Measurements from ENCODE around the gene MRPS7. TPM values are rescaled to one million over a fixed set of nuclear protein-coding genes. Genes with fewer than 3 reads are reported as not detected.

The MRPS7 gene
- total RNA-seq, 1 experiment from 2014 or later, result 94.7 TPM

- no peak for TF ChIP-seq ZNF425 (CRISPR knock-in tag; conservative IDR thresholded peaks at IDR 0.05)
These were observed 40.0 kb downstream of the MRPS7 start (continued) for GRCh38 chr17:75301502-75302206.

GRCh38 chr17:75307957-75308731 is 46.5 kb downstream of the MRPS7 start:
- Mint-ChIP-seq H3K27me3 (ENCODE audit: low read depth) (no peaks in the 10 kb centered on the region), H3K4me1 (0 out of 2 replicates have a peak, but pooled peaks cover 5% of the 10 kb centered on the region), H3K27ac (peak overlapping the region; percentile 25), H3K4me3 (no peak overlapping the region), H3K9me3 (no peaks in the 10 kb centered on the region), H3K36me3 (no peaks in the 10 kb centered on the region)
- CTCF ChIA-PET, result interaction anchor here (0.8 to 1.2 kb wide), 3 partner anchors 15 to 37 kb away, joined by 3 to 4 read pairs (median 4); partner anchors contain the start of genes MIF4GD and SLC25A19
- ATAC-seq, result no peak
- no peak for DNase-seq (ENCODE audit: low spot score)
- POLR2A ChIA-PET, result interaction anchor here (0.6 to 1.2 kb wide), 4 partner anchors 12 to 97 kb away, joined by 3 to 8 read pairs (median 4); partner anchors contain the start of genes GRB2 and SLC25A19
- TF ChIP-seq CBFB (CRISPR knock-in tag; IDR thresholded peaks at IDR 0.05; ENCODE audit: low read depth) (no peak), SP1 (CRISPR knock-in tag; conservative IDR thresholded peaks at IDR 0.05) (no peak), ZNF219 (CRISPR knock-in tag; IDR thresholded peaks at IDR 0.05; ENCODE audit: borderline replicate concordance) (no peak), JAZF1 (CRISPR knock-in tag; IDR thresholded peaks at IDR 0.05) (no peak), NFE2L1 (CRISPR knock-in tag; IDR thresholded peaks at IDR 0.05) (no peak), USF2 (CRISPR knock-in tag; IDR thresholded peaks at IDR 0.05) (no peak)

GRCh38 chr17:75308732-75309629 is 47.3 kb downstream of the MRPS7 start:
- Mint-ChIP-seq H3K36me3 (no peaks in the 10 kb centered on the region), H3K4me1 (0 out of 2 replicates have a peak, but pooled peaks cover 5% of the 10 kb centered on the region), H3K9me3 (no peaks in the 10 kb centered on the region), H3K27ac (peak overlapping the region; percentile 70; the same call in 1 of the 2 replicates), H3K27me3 (ENCODE audit: low read depth) (no peaks in the 10 kb centered on the region), H3K4me3 (no peak overlapping the region)
- ATAC-seq, result peak; percentile 60
- POLR2A ChIA-PET, result interaction anchor here (0.6 to 1.2 kb wide), 4 partner anchors 11 to 97 kb away, joined by 3 to 8 read pairs (median 4); partner anchors contain the start of genes GRB2 and SLC25A19
- no peak for DNase-seq (ENCODE audit: low spot score)
- CTCF ChIA-PET, result interaction anchor here (0.8 to 1.2 kb wide), 3 partner anchors 14 to 38 kb away, joined by 3 to 4 read pairs (median 4); partner anchors contain the start of genes MIF4GD and SLC25A19
- TF ChIP-seq GABPB1 (CRISPR knock-in tag; IDR thresholded peaks at IDR 0.05) (peak; percentile 60; the same call in 1 of the 2 replicates), ZNF121 (CRISPR knock-in tag; IDR thresholded peaks at IDR 0.05) (no peak), FOXJ3 (CRISPR knock-in tag; IDR thresholded peaks at IDR 0.05; ENCODE audit: borderline replicate concordance) (no peak), ZNF281 (CRISPR knock-in tag; IDR thresholded peaks at IDR 0.05) (no peak), ATF3 (CRISPR knock-in tag; conservative IDR thresholded peaks at IDR 0.05) (no peak), ZNF396 (CRISPR knock-in tag; IDR thresholded peaks at IDR 0.05; ENCODE audit: borderline replicate concordance) (no peak), FOXP1 (CRISPR knock-in tag; IDR thresholded peaks at IDR 0.05; ENCODE audit: borderline replicate concordance) (no peak)
